HFFc6 (cell line): ENCODE data around the gene XNDC1N. TPM values are rescaled to one million over a fixed set of nuclear protein-coding genes. Genes with fewer than 3 reads are reported as not detected.

ENCODE experiments used
- DNase-seq: peaks from one replicate; pipeline ENCODE4 v3.0.0-alpha.2; 2018
- H3K27ac Mint-ChIP-seq: 2 replicates; pipeline ENCODE4 v1.8.0; 2020; ENCODE audit warnings: mild to moderate bottlenecking, mixed read lengths
- H3K27me3 Mint-ChIP-seq: 2 replicates; pipeline ENCODE4 v1.8.0; 2021; ENCODE audit warnings: mild to moderate bottlenecking, moderate library complexity, mixed read lengths; ENCODE audit not compliant: insufficient read depth
- H3K36me3 Mint-ChIP-seq: 2 replicates; pipeline ENCODE4 v1.8.0; 2021; ENCODE audit warnings: low read depth, mixed read lengths
- H3K4me1 Mint-ChIP-seq: 2 replicates; pipeline ENCODE4 v1.8.0; 2020; ENCODE audit warnings: low read depth, mixed read lengths
- H3K4me3 Mint-ChIP-seq: 2 replicates; pipeline ENCODE4 v1.8.0; 2020; ENCODE audit warnings: mild to moderate bottlenecking, moderate library complexity, mixed read lengths
- H3K9me3 Mint-ChIP-seq: 2 replicates; pipeline ENCODE4 v1.8.0; 2020; ENCODE audit warnings: mild to moderate bottlenecking, mixed read lengths
- long read RNA-seq: library from polyadenylated mRNA; unstranded; transcript quantifications from one replicate; pipeline ENCODE4 v2.0.0, GENCODE V29; 2019
- total RNA-seq, 6 experiments: library from RNA; stranded (reverse); fragmentation: NEBNext Ultra II Directional; extraction: Animal tissue kit (Norgen Biotek cat#: 25700); gene quantifications; 2 replicates in 1 of 6; 3 replicates in 5 of 6; pipeline ENCODE4 v1.2.3, GENCODE V29; 2021
- TF ChIP-seq, protein P1 (sequence below): fragments of 200-600 bp; sonication (generic); IDR thresholded peaks from 2 replicates; pipeline ENCODE4 v1.5.0; 2021; ENCODE audit warnings: antibody characterized with exemption, mild to moderate bottlenecking

Gene XNDC1N, protein sequence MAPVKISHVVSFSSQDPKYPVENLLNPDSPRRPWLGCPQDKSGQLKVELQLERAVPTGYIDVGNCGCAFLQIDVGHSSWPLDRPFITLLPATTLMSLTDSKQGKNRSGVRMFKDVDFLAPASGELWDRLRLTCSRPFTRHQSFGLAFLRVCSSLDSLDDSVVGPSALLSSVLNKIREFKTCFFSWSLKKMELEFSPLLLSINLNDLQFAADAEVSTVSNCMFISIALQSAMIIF
- 1 to 10 TPM; 2.3 to 4.0 (median 3.4) TPM for total RNA-seq
- long read RNA-seq, partial matches to known transcripts, result 0 of 2 reads
- long read RNA-seq, other reads (novel, unspliced or antisense), result 2 of 2 reads

DNA sequence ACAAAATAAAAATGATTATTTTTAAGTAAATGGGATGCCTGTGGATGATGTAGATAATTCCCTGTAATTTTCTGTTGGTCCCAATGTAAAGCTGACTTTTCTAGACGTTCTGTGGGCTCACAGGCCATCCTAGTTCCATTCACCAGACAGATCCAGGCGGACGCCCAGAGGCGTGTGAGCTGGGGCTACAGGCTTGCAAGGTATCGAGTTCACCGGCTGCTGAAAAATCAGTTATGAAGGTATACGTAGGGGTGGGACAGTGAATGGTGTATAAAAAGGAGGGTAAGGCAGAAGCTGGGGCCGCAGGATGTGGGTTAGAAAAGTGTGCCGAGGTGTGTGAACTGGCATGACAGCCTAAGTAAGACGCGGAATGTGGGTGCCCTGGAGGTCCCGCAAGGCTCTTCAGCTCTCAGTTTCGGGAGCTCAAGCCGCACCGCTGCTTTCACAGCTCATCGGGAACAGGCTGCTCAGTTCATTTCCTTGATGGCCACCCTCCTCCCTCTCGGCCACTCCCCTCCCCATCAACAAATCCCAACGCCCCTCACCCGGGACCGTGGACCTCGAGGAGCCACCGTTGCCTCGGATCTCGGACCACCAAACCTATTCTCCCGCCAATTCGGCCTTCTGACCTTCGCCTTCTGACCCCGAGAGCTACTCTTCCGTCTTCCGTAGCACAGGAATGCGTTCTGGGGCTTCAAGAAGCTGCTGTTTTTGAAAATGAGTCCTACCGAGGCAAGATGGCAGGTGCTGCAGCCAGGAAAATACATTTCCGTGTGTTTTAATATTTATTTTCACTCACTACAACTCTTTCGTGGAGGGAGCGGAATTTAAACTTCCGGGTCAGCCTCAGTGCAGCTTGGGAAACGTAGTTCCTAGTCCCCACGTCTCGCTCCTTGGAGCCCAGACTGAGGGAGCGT, at the start of gene XNDC1N:
TSS of gene XNDC1N (minus strand) at position 775 of the 917 bp plus-strand sequence. CDS start 5,241 bp downstream, outside the sequence.
- Mint-ChIP-seq H3K27me3 (no peaks in the 10 kb centered on the region; the same call in 1 of the 2 replicates), H3K27ac (peak within 1 kb of the TSS; percentile 97), H3K9me3 (no peaks in the 10 kb centered on the region), H3K36me3 (no peaks in the 10 kb centered on the region; the same call in 1 of the 2 replicates), H3K4me3 (peak within 1 kb of the TSS; percentile 99), H3K4me1 (peaks cover 37% of the 10 kb centered on the region)
- TF ChIP-seq, protein P1, sequence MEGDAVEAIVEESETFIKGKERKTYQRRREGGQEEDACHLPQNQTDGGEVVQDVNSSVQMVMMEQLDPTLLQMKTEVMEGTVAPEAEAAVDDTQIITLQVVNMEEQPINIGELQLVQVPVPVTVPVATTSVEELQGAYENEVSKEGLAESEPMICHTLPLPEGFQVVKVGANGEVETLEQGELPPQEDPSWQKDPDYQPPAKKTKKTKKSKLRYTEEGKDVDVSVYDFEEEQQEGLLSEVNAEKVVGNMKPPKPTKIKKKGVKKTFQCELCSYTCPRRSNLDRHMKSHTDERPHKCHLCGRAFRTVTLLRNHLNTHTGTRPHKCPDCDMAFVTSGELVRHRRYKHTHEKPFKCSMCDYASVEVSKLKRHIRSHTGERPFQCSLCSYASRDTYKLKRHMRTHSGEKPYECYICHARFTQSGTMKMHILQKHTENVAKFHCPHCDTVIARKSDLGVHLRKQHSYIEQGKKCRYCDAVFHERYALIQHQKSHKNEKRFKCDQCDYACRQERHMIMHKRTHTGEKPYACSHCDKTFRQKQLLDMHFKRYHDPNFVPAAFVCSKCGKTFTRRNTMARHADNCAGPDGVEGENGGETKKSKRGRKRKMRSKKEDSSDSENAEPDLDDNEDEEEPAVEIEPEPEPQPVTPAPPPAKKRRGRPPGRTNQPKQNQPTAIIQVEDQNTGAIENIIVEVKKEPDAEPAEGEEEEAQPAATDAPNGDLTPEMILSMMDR, result no peak
- DNase-seq, result peak; percentile 79

DNA sequence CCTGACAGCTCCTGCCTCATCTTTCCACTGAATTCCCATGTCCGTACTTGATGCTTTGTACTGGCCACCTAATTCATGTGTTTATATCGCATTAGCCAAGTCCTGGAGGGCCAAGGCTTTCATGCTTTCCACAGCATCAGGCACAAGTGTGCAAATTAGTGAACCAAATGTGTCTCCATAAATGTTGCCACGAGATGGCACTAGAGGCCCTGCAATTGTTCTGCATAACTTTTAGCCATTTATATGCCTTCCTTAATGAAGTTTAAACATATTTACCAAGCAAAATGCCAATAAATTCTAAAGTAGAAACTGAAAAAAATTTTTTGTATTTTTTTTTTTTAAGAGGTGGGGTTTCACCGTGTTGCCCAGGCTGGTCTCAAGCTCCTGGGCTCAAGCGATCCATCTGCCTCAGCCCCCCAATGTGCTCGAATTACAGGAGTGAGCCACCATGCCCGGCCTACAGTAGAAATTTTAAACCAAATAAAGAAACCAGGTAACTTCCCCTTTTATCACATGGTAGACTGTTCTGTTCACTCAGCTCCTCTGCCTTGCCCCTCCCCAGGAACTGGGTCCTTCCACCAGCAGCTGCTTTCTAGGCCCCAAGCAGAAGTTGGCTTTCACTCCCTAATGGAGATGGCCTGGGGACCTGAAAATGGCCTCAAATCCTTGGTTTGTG, 49.5 kb upstream of the XNDC1N start:
- DNase-seq, result peak; percentile 54
- H3K4me3 Mint-ChIP-seq, result no peak overlapping the region

DNA sequence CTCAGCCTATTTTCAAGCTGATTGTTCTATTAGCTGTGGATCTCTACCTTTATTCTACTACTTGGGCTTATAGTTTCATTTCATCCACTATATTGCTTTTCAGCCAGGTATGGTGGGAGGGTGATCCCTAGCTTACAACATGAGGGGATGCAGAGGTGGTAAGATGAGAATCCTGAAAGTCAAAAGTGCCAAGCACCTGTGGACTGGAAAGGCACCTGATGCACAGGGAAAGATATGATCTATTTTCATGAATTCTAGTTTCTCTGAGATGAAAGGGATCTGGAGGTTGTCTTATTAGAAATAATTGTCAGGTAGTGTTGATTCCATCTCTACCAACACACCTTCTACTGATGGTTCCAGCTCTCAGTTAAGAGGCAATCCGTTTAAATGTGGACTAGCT, 48.7 kb upstream of the XNDC1N start:
- Mint-ChIP-seq H3K4me1 (peaks cover 21% of the 10 kb centered on the region), H3K27ac (no peak overlapping the region), H3K27me3 (peaks cover 4% of the 10 kb centered on the region; the same call in 1 of the 2 replicates), H3K4me3 (no peak overlapping the region), H3K9me3 (no peaks in the 10 kb centered on the region), H3K36me3 (peaks cover 4% of the 10 kb centered on the region; the same call in 1 of the 2 replicates)
- TF ChIP-seq, protein P1, result no peak
- no peak for DNase-seq

More for the DNA sequence above, 49.5 kb upstream of the XNDC1N start:
- H3K27ac Mint-ChIP-seq, result no peak overlapping the region
- peaks cover 4% of the 10 kb centered on the region; the same call in 1 of the 2 replicates for H3K27me3 Mint-ChIP-seq
- H3K9me3 Mint-ChIP-seq, result no peaks in the 10 kb centered on the region
- peaks cover 21% of the 10 kb centered on the region for H3K4me1 Mint-ChIP-seq
- TF ChIP-seq, protein P1, result peak; percentile 89
- peaks cover 4% of the 10 kb centered on the region; the same call in 1 of the 2 replicates for H3K36me3 Mint-ChIP-seq

DNA sequence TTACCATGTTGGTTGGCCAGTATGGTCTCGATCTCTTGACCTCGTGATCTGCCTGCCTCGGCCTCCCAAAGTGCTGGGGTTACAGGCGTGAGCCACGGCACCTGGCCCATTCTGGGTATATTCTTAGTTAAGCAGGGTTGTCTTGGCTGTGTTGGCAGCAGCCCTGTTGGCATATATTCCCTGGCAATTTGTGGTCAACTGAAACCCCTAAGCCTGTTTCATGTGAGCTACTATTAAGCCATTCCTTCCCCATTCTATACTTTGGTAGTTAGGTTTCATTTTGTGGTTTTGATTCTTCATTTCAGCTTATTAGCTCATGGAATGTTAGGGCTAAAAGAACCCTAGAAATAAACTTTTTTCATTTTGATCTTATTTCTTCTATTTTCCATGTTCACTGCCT, 48.2 kb upstream of the XNDC1N start:
- TF ChIP-seq, protein P1, result no peak
- no peak overlapping the region for H3K4me3 Mint-ChIP-seq
- peaks cover 21% of the 10 kb centered on the region for H3K4me1 Mint-ChIP-seq
- peaks cover 4% of the 10 kb centered on the region; the same call in 1 of the 2 replicates for H3K36me3 Mint-ChIP-seq
- H3K27ac Mint-ChIP-seq, result no peak overlapping the region
- H3K9me3 Mint-ChIP-seq, result no peaks in the 10 kb centered on the region
- DNase-seq, result no peak
- H3K27me3 Mint-ChIP-seq, result peaks cover 4% of the 10 kb centered on the region; the same call in 1 of the 2 replicates

DNA sequence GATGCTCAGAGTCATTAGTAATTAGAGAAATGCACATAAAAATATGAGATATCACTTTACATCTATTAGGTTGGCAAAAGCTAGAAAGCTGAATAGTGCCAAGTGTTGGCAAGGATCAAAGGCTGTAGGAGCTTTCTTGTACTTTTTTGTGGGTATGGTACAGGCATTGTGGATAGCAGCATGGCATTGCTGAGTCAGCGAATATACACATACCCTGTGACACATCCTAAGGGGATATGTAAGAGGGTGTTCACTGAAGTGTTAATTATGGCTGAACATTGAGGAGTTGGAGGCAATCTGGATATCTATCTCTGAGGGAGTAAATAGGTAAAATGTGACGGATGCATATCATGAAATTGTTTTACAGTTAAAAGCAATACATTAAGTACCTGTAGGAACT, 43.3 kb upstream of the XNDC1N start:
- DNase-seq, result no peak
- H3K36me3 Mint-ChIP-seq, result peaks cover 4% of the 10 kb centered on the region; the same call in 1 of the 2 replicates
- TF ChIP-seq, protein P1, result no peak
- H3K27ac Mint-ChIP-seq, result no peak overlapping the region
- H3K4me3 Mint-ChIP-seq, result no peak overlapping the region
- H3K4me1 Mint-ChIP-seq, result peaks cover 16% of the 10 kb centered on the region
- H3K27me3 Mint-ChIP-seq, result no peaks in the 10 kb centered on the region
- no peaks in the 10 kb centered on the region for H3K9me3 Mint-ChIP-seq
